NCI-H2029 (cell line): Measurements from ENCODE around the gene RGL1.

Source experiments
- DNase-seq: peaks from one replicate; lab custom pipeline; 2025; lab: John Stamatoyannopoulos, UW

The RGL1 gene

GRCh38 chr1:183916574-183916973 lies 111.7 kb downstream of the RGL1 start:
- no peak for DNase-seq

GRCh38 chr1:183918589-183918988 lies 113.7 kb downstream of the RGL1 start:
- DNase-seq: no peak

- DNase-seq: no peak
These were observed 115.7 kb downstream of the RGL1 start for GRCh38 chr1:183920651-183921050.

- DNase-seq: no peak
These were observed 117.3 kb downstream of the RGL1 start for GRCh38 chr1:183922197-183922596.

- DNase-seq: no peak
These were observed 121.0 kb downstream of the RGL1 start for GRCh38 chr1:183925947-183926346.

- DNase-seq: no peak
These were observed 122.1 kb downstream of the RGL1 start for GRCh38 chr1:183926983-183927382.

- no peak for DNase-seq
These were observed 126.8 kb downstream of the RGL1 start for GRCh38 chr1:183931646-183932271.

GRCh38 chr1:183932412-183932811 lies 127.5 kb downstream of the RGL1 start:
- no peak for DNase-seq

GRCh38 chr1:183933528-183934179 lies 128.7 kb downstream of the RGL1 start:
- DNase-seq: no peak

- DNase-seq: no peak
These were observed 129.4 kb downstream of the RGL1 start for GRCh38 chr1:183934314-183934713.

GRCh38 chr1:183936009-183936408 lies 131.1 kb downstream of the RGL1 start:
- DNase-seq: no peak

GRCh38 chr1:183936791-183937190 lies 131.9 kb downstream of the RGL1 start:
- DNase-seq: no peak

- DNase-seq: no peak
These were observed 132.7 kb downstream of the RGL1 start for GRCh38 chr1:183937611-183938010.

GRCh38 chr1:183941001-183941400 lies 136.1 kb downstream of the RGL1 start:
- DNase-seq: no peak

GRCh38 chr1:183942933-183943693 lies 138.2 kb downstream of the RGL1 start:
- DNase-seq: peak; percentile 50

GRCh38 chr1:183945428-183946319 lies 140.8 kb downstream of the RGL1 start:
- no peak for DNase-seq

GRCh38 chr1:183946320-183946613 lies 141.3 kb downstream of the RGL1 start:
- DNase-seq: no peak

GRCh38 chr1:183947988-183948387 lies 143.1 kb downstream of the RGL1 start:
- no peak for DNase-seq

- no peak for DNase-seq
These were observed 147.2 kb downstream of the RGL1 start for GRCh38 chr1:183952101-183952500.

- DNase-seq: no peak
These were observed 148.1 kb downstream of the RGL1 start for GRCh38 chr1:183953031-183953430.

GRCh38 chr1:183954496-183954895 lies 149.6 kb downstream of the RGL1 start:
- DNase-seq: no peak

GRCh38 chr1:183956559-183957188 lies 151.8 kb downstream of the RGL1 start:
- DNase-seq: no peak
